HG02623 (cell line): ENCODE results near the gene SASH1.
A peak's percentile ranks its signal among the peaks of the same experiment; 100 is the strongest.

Experiments used
- ATAC-seq: cut with Tn5 transposase; IDR thresholded peaks from one replicate; pipeline ENCODE4 v1.9.1; 2021; ENCODE audit warnings: moderate library complexity; ENCODE audit not compliant: unreplicated experiment

SASH1 gene

GRCh38 chr6:148535976-148536375 lies 193.3 kb downstream of the SASH1 start:
- no peak for ATAC-seq

- ATAC-seq: no peak
Observed at GRCh38 chr6:148538261-148539190, 195.9 kb downstream of the SASH1 start.

- ATAC-seq: no peak
Observed at GRCh38 chr6:148543540-148543939, 200.9 kb downstream of the SASH1 start.

GRCh38 chr6:148544421-148544820 lies 201.8 kb downstream of the SASH1 start:
- no peak for ATAC-seq

- ATAC-seq: no peak
Observed at GRCh38 chr6:148545901-148546300, 203.3 kb downstream of the SASH1 start.

GRCh38 chr6:148547110-148547509 lies 204.5 kb downstream of the SASH1 start:
- ATAC-seq: no peak

- ATAC-seq: no peak
Observed at GRCh38 chr6:148548065-148548748, 205.6 kb downstream of the SASH1 start.

GRCh38 chr6:148548749-148549140 lies 206.1 kb downstream of the SASH1 start:
- ATAC-seq: no peak

- no peak for ATAC-seq
Observed at GRCh38 chr6:148550569-148550968, 207.9 kb downstream of the SASH1 start.

GRCh38 chr6:148551226-148551625 lies 208.6 kb downstream of the SASH1 start:
- ATAC-seq: no peak

GRCh38 chr6:148556410-148556809 lies 213.8 kb downstream of the SASH1 start:
- ATAC-seq: no peak

GRCh38 chr6:148557796-148558321 lies 215.2 kb downstream of the SASH1 start:
- no peak for ATAC-seq

GRCh38 chr6:148559848-148560433 lies 217.3 kb downstream of the SASH1 start:
- ATAC-seq: peak; percentile 80

GRCh38 chr6:148561629-148562028 lies 219.0 kb downstream of the SASH1 start:
- no peak for ATAC-seq

- no peak for ATAC-seq
Observed at GRCh38 chr6:148563066-148563465, 220.4 kb downstream of the SASH1 start.

- ATAC-seq: no peak
Observed at GRCh38 chr6:148564494-148565035, 221.9 kb downstream of the SASH1 start.

- ATAC-seq: no peak
Observed at GRCh38 chr6:148565321-148565926, 222.8 kb downstream of the SASH1 start.

GRCh38 chr6:148565930-148566663 lies 223.5 kb downstream of the SASH1 start:
- ATAC-seq: peak; percentile 59

- ATAC-seq: peak; percentile 44
Observed at GRCh38 chr6:148566664-148567350, 224.2 kb downstream of the SASH1 start.
